Measurements from ENCODE around the gene GLRX5. TPM values are rescaled to one million over a fixed set of nuclear protein-coding genes. Genes with fewer than 3 reads are reported as not detected.
A peak's percentile ranks its signal among the peaks of the same experiment; 100 is the strongest.

The GLRX5 gene
- total and polyA plus RNA-seq, 7 donors, result 46.9 to 98.7 (median 65.5) TPM

GRCh38 chr14:95561001-95561412 lies 26.2 kb downstream of the GLRX5 start:
- DNase-seq, result peak; percentile 78 to 88
- peak; percentile 91 to 96 (median 95) for ATAC-seq
- Histone ChIP-seq H3K36me3 (ENCODE audit: insufficient read depth in 1 of 2, low read depth in 1 of 2) (no peaks in the 10 kb centered on the region), H3K27ac (no peak overlapping the region), H3K27me3 (ENCODE audit: insufficient read depth in 3 of 3, low read length in 2 of 3) (no peaks in the 10 kb centered on the region), H3K4me3 (no peak overlapping the region), H3K4me1 (no peaks in the 10 kb centered on the region), H3K9me3 (no peaks in the 10 kb centered on the region)
- intact Hi-C loops (cut with DNase I), result loop anchor here (5.0 to 10.0 kb wide), 6 partner anchors 121 to 864 kb away; no protein-coding TSS in a partner anchor
- 7 to 10% (median 9%) methylated on average over 14 of the region's 14 CpGs for WGBS, 3 donors
- peak; percentile 94 for TF ChIP-seq CTCF (IDR thresholded peaks at IDR 0.05)

DNA sequence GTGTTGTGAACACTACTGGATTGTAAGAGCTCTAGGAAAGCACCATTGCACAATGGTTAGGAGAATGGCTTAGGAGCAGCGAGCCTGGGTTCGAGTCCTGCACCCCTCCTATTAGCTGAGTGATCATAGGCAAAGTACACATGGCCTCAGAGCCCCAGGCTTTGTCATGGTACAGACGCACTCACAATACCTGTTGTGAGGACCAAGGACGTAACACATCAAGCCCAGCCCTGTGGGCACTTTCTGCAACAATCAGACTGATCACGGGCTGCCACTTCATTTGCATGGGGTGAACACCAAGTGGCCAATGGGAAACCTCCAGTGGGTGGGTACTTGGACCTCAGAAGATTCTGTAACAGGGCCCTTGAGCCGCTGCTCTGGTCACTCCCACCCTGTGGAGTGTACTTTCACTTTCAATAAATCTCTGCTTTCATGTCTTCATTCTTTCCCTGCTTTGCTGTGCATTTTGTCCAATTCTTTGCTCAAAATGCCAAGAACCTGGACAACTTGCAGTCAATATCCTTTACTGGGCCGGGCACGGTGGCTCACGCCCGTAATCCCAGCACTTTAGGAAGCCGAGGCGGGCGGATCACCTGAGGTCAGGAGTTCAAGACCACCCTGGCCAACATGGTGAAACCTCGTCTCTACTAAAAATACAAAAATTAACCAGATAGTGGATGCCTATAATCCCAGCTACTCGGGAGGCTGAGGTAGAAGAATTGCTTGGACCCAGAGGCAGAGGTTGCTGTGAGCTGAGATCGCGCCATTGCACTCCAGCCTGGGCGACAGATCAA lies 28.2 kb downstream of the GLRX5 start:
- TF ChIP-seq CTCF (IDR thresholded peaks at IDR 0.05), result no peak
- no peaks in the 10 kb centered on the region for H3K4me1 ChIP-seq
- no peak for DNase-seq
- intact Hi-C loops (cut with DNase I), result loop anchor here (2.0 to 10.0 kb wide), 8 partner anchors 119 to 862 kb away; no protein-coding TSS in a partner anchor
- WGBS, 3 donors, result 53 to 66% (median 58%) methylated on average over 18 of the region's 18 CpGs
- peak overlapping the region; percentile 11 for H3K4me3 ChIP-seq
- H3K36me3 ChIP-seq (ENCODE audit: insufficient read depth in 1 of 2, low read depth in 1 of 2), result no peaks in the 10 kb centered on the region
- H3K27ac ChIP-seq, result no peak overlapping the region
- no peaks in the 10 kb centered on the region for H3K27me3 ChIP-seq (ENCODE audit: insufficient read depth in 3 of 3, low read length in 2 of 3)
- no peak for ATAC-seq
- no peaks in the 10 kb centered on the region for H3K9me3 ChIP-seq

DNA sequence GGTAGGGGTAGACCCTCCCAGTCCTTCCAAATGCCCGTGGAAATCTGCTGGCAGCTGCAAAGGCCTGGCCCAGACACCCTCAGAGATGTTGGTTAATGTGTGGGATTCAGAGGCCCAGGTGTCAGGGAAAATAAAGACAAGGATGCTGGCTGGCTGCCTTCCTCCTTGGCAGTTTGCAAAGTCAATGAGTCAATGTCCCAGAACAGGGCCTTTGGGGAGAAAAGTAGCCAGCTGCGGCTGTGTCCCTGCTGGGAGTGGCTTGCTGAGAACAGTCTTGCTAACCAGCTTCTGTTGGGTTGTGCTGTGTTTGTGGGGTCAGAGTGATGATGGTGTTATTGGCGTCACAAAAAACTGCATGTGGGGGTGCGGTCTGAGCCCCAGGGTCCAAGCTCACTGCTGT lies 29.2 kb downstream of the GLRX5 start:
- intact Hi-C loops (cut with DNase I), result loop anchor here (5.0 to 10.0 kb wide), 6 partner anchors 118 to 861 kb away; no protein-coding TSS in a partner anchor
- no peak overlapping the region for H3K4me3 ChIP-seq
- H3K27me3 ChIP-seq (ENCODE audit: insufficient read depth in 3 of 3, low read length in 2 of 3), result no peaks in the 10 kb centered on the region
- 32 to 44% (median 36%) methylated on average over 4 of the region's 4 CpGs for WGBS, 3 donors
- H3K4me1 ChIP-seq, result no peaks in the 10 kb centered on the region
- peak; percentile 47 to 82 for DNase-seq
- no peaks in the 10 kb centered on the region for H3K36me3 ChIP-seq (ENCODE audit: insufficient read depth in 1 of 2, low read depth in 1 of 2)
- H3K27ac ChIP-seq, result no peak overlapping the region
- TF ChIP-seq CTCF (IDR thresholded peaks at IDR 0.05), result no peak
- peak in 1 of 4 donors; percentile 63 for ATAC-seq
- H3K9me3 ChIP-seq, result no peaks in the 10 kb centered on the region

DNA sequence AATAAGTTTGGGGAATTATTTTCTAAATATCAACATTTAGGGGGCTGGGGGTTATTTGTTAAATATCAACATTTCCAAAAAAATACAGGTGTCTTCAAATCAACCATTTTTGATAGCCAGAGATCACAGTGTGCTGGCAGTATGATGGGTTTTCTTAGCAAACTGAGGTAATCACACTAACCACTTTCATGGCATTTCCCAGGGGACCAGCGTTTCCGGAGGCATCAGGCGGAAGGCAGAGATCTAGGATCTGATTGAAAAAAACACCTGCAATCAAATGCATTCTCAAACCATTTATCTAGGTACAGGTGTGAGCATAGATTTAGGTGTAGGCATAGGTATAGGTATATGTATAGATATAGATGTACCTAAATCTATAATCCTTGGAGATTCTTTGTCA lies 34.6 kb downstream of the GLRX5 start:
- ATAC-seq, result no peak
- no peak overlapping the region for H3K27ac ChIP-seq
- H3K36me3 ChIP-seq (ENCODE audit: insufficient read depth in 1 of 2, low read depth in 1 of 2), result no peaks in the 10 kb centered on the region
- TF ChIP-seq CTCF (IDR thresholded peaks at IDR 0.05), result no peak
- H3K27me3 ChIP-seq (ENCODE audit: insufficient read depth in 3 of 3, low read length in 2 of 3), result no peaks in the 10 kb centered on the region
- H3K4me1 ChIP-seq, result no peaks in the 10 kb centered on the region
- no peak overlapping the region for H3K4me3 ChIP-seq
- no peaks in the 10 kb centered on the region for H3K9me3 ChIP-seq
- intact Hi-C loops (cut with DNase I), result loop anchor here in 1 of 2 donors (10.0 kb wide), 2 partner anchors 205 to 855 kb away; no protein-coding TSS in a partner anchor
- DNase-seq, result no peak
- 67 to 77% (median 70%) methylated on average over 3 of the region's 3 CpGs for WGBS, 3 donors
